ENCODE measurements around the gene MLXIPL.
A peak's percentile ranks its signal among the peaks of the same experiment; 100 is the strongest.

MLXIPL gene

GRCh38 chr7:73577627-73578341 is 46.5 kb downstream of the MLXIPL start:
- peak overlapping the region; percentile 80 for H3K23ac ChIP-seq (ENCODE audit: low read length)
- H2BK120ac ChIP-seq (ENCODE audit: low read depth, low read length) = no peak overlapping the region
- H2AK5ac ChIP-seq (ENCODE audit: low read length) = peak overlapping the region; percentile 14
- H3K4me2 ChIP-seq (ENCODE audit: low read length) = peak overlapping the region; percentile 81
- H3K36me3 ChIP-seq (ENCODE audit: control insufficient read depth, insufficient read depth, low read length) = peaks cover 8% of the 10 kb centered on the region
- no peak for DNase-seq
- peaks cover 8% of the 10 kb centered on the region for H3K79me2 ChIP-seq (ENCODE audit: control insufficient read depth, insufficient read depth, low read length)
- peak overlapping the region; percentile 29 for H3K27ac ChIP-seq (ENCODE audit: low read depth, low read length)
- no peak overlapping the region for H2BK15ac ChIP-seq (replicated peaks; ENCODE audit: low read depth)
- peaks cover 3% of the 10 kb centered on the region for H3K4me1 ChIP-seq (ENCODE audit: control insufficient read depth, low read depth, low read length)
- H3K9ac ChIP-seq (ENCODE audit: low read length) = peak overlapping the region; percentile 98
- H3K56ac ChIP-seq (ENCODE audit: low read length) = peak overlapping the region; percentile 95
- H4K8ac ChIP-seq (ENCODE audit: low read depth, low read length) = no peak overlapping the region
- H3K4ac ChIP-seq (ENCODE audit: low read depth, low read length) = peak overlapping the region; percentile 56
- peak overlapping the region; percentile 84 for H3K4me3 ChIP-seq (ENCODE audit: low read length)
- no peak overlapping the region for H4K5ac ChIP-seq (ENCODE audit: low read length)
- no peak overlapping the region for H2BK5ac ChIP-seq (ENCODE audit: low read length)
- peaks cover 10% of the 10 kb centered on the region for H3K79me1 ChIP-seq (ENCODE audit: low read length)
- WGBS (ENCODE audit: extremely low coverage, insufficient coverage, low lambda C conversion rate) = no CpG with 5 or more reads among the region's 32 CpGs
- peak overlapping the region; percentile 81 for H3K18ac ChIP-seq (ENCODE audit: low read length)
- H3K27me3 ChIP-seq (ENCODE audit: insufficient read depth, low read length, poor library complexity) = no peaks in the 10 kb centered on the region

GRCh38 chr7:73573791-73574190 is 50.5 kb downstream of the MLXIPL start:
- peaks cover 8% of the 10 kb centered on the region for H3K79me2 ChIP-seq (ENCODE audit: control insufficient read depth, insufficient read depth, low read length)
- H3K9ac ChIP-seq (ENCODE audit: low read length) = no peak overlapping the region
- no peak overlapping the region for H4K8ac ChIP-seq (ENCODE audit: low read depth, low read length)
- no peaks in the 10 kb centered on the region for H3K27me3 ChIP-seq (ENCODE audit: insufficient read depth, low read length, poor library complexity)
- H3K36me3 ChIP-seq (ENCODE audit: control insufficient read depth, insufficient read depth, low read length) = peaks cover 16% of the 10 kb centered on the region
- no peak for DNase-seq
- H2BK120ac ChIP-seq (ENCODE audit: low read depth, low read length) = no peak overlapping the region
- no peak overlapping the region for H3K4ac ChIP-seq (ENCODE audit: low read depth, low read length)
- no peak overlapping the region for H2BK15ac ChIP-seq (replicated peaks; ENCODE audit: low read depth)
- H3K56ac ChIP-seq (ENCODE audit: low read length) = no peak overlapping the region
- peaks cover 10% of the 10 kb centered on the region for H3K79me1 ChIP-seq (ENCODE audit: low read length)
- H2AK5ac ChIP-seq (ENCODE audit: low read length) = no peak overlapping the region
- no peak overlapping the region for H3K4me3 ChIP-seq (ENCODE audit: low read length)
- H3K27ac ChIP-seq (ENCODE audit: low read depth, low read length) = peak overlapping the region; percentile 38
- H3K4me2 ChIP-seq (ENCODE audit: low read length) = no peak overlapping the region
- no peak overlapping the region for H4K5ac ChIP-seq (ENCODE audit: low read length)
- no peak overlapping the region for H3K23ac ChIP-seq (ENCODE audit: low read length)
- H3K18ac ChIP-seq (ENCODE audit: low read length) = no peak overlapping the region
- no peaks in the 10 kb centered on the region for H3K4me1 ChIP-seq (ENCODE audit: control insufficient read depth, low read depth, low read length)
- no CpG with 5 or more reads among the region's 11 CpGs for WGBS (ENCODE audit: extremely low coverage, insufficient coverage, low lambda C conversion rate)
- no peak overlapping the region for H2BK5ac ChIP-seq (ENCODE audit: low read length)

- no peaks in the 10 kb centered on the region for H3K27me3 ChIP-seq (ENCODE audit: insufficient read depth, low read length, poor library complexity)
- no peak overlapping the region for H3K9ac ChIP-seq (ENCODE audit: low read length)
- no peak overlapping the region for H4K5ac ChIP-seq (ENCODE audit: low read length)
- no peak overlapping the region for H3K4ac ChIP-seq (ENCODE audit: low read depth, low read length)
- no peak overlapping the region for H3K4me2 ChIP-seq (ENCODE audit: low read length)
- H3K4me3 ChIP-seq (ENCODE audit: low read length) = no peak overlapping the region
- H3K4me1 ChIP-seq (ENCODE audit: control insufficient read depth, low read depth, low read length) = no peaks in the 10 kb centered on the region
- no peak overlapping the region for H4K8ac ChIP-seq (ENCODE audit: low read depth, low read length)
- H3K18ac ChIP-seq (ENCODE audit: low read length) = no peak overlapping the region
- no peak overlapping the region for H2BK120ac ChIP-seq (ENCODE audit: low read depth, low read length)
- H2BK5ac ChIP-seq (ENCODE audit: low read length) = no peak overlapping the region
- H2BK15ac ChIP-seq (replicated peaks; ENCODE audit: low read depth) = no peak overlapping the region
- no peak overlapping the region for H3K27ac ChIP-seq (ENCODE audit: low read depth, low read length)
- peaks cover 16% of the 10 kb centered on the region for H3K36me3 ChIP-seq (ENCODE audit: control insufficient read depth, insufficient read depth, low read length)
- DNase-seq = no peak
- H3K23ac ChIP-seq (ENCODE audit: low read length) = no peak overlapping the region
- WGBS (ENCODE audit: extremely low coverage, insufficient coverage, low lambda C conversion rate) = no CpG with 5 or more reads among the region's 9 CpGs
- H3K79me2 ChIP-seq (ENCODE audit: control insufficient read depth, insufficient read depth, low read length) = peaks cover 8% of the 10 kb centered on the region
- no peak overlapping the region for H3K56ac ChIP-seq (ENCODE audit: low read length)
- H3K79me1 ChIP-seq (ENCODE audit: low read length) = peaks cover 10% of the 10 kb centered on the region
- no peak overlapping the region for H2AK5ac ChIP-seq (ENCODE audit: low read length)
Measured at GRCh38 chr7:73573276-73573675, 51.0 kb downstream of the MLXIPL start.

- H3K23ac ChIP-seq (ENCODE audit: low read length) = no peak overlapping the region
- H3K4me3 ChIP-seq (ENCODE audit: low read length) = no peak overlapping the region
- no peak overlapping the region for H3K18ac ChIP-seq (ENCODE audit: low read length)
- H4K5ac ChIP-seq (ENCODE audit: low read length) = no peak overlapping the region
- no peak overlapping the region for H2BK15ac ChIP-seq (replicated peaks; ENCODE audit: low read depth)
- H3K9ac ChIP-seq (ENCODE audit: low read length) = no peak overlapping the region
- no peak overlapping the region for H3K4me2 ChIP-seq (ENCODE audit: low read length)
- no peak overlapping the region for H3K27ac ChIP-seq (ENCODE audit: low read depth, low read length)
- peaks cover 5% of the 10 kb centered on the region for H3K79me2 ChIP-seq (ENCODE audit: control insufficient read depth, insufficient read depth, low read length)
- DNase-seq = no peak
- H2AK5ac ChIP-seq (ENCODE audit: low read length) = no peak overlapping the region
- peaks cover 8% of the 10 kb centered on the region for H3K79me1 ChIP-seq (ENCODE audit: low read length)
- H2BK120ac ChIP-seq (ENCODE audit: low read depth, low read length) = no peak overlapping the region
- peaks cover 16% of the 10 kb centered on the region for H3K36me3 ChIP-seq (ENCODE audit: control insufficient read depth, insufficient read depth, low read length)
- H3K56ac ChIP-seq (ENCODE audit: low read length) = no peak overlapping the region
- no peak overlapping the region for H4K8ac ChIP-seq (ENCODE audit: low read depth, low read length)
- no CpG with 5 or more reads among the region's 6 CpGs for WGBS (ENCODE audit: extremely low coverage, insufficient coverage, low lambda C conversion rate)
- H2BK5ac ChIP-seq (ENCODE audit: low read length) = no peak overlapping the region
- no peak overlapping the region for H3K4ac ChIP-seq (ENCODE audit: low read depth, low read length)
- no peaks in the 10 kb centered on the region for H3K4me1 ChIP-seq (ENCODE audit: control insufficient read depth, low read depth, low read length)
- no peaks in the 10 kb centered on the region for H3K27me3 ChIP-seq (ENCODE audit: insufficient read depth, low read length, poor library complexity)
Measured at GRCh38 chr7:73572767-73573186, 51.5 kb downstream of the MLXIPL start.

GRCh38 chr7:73570977-73571376 is 53.3 kb downstream of the MLXIPL start:
- no CpG with 5 or more reads among the region's 10 CpGs for WGBS (ENCODE audit: extremely low coverage, insufficient coverage, low lambda C conversion rate)
- Histone ChIP-seq H3K36me3 (ENCODE audit: control insufficient read depth, insufficient read depth, low read length) (peaks cover 16% of the 10 kb centered on the region), H3K27ac (ENCODE audit: low read depth, low read length) (no peak overlapping the region), H3K56ac (ENCODE audit: low read length) (no peak overlapping the region), H2BK120ac (ENCODE audit: low read depth, low read length) (no peak overlapping the region), H3K79me2 (ENCODE audit: control insufficient read depth, insufficient read depth, low read length) (no peaks in the 10 kb centered on the region), H2BK15ac (replicated peaks; ENCODE audit: low read depth) (no peak overlapping the region), H2AK5ac (ENCODE audit: low read length) (no peak overlapping the region), H3K4me3 (ENCODE audit: low read length) (no peak overlapping the region), H3K4me2 (ENCODE audit: low read length) (no peak overlapping the region), H3K79me1 (ENCODE audit: low read length) (peaks cover 4% of the 10 kb centered on the region), H3K4me1 (ENCODE audit: control insufficient read depth, low read depth, low read length) (no peaks in the 10 kb centered on the region), H4K5ac (ENCODE audit: low read length) (no peak overlapping the region), H3K27me3 (ENCODE audit: insufficient read depth, low read length, poor library complexity) (no peaks in the 10 kb centered on the region), H3K23ac (ENCODE audit: low read length) (no peak overlapping the region), H2BK5ac (ENCODE audit: low read length) (no peak overlapping the region), H3K4ac (ENCODE audit: low read depth, low read length) (no peak overlapping the region), H4K8ac (ENCODE audit: low read depth, low read length) (no peak overlapping the region), H3K9ac (ENCODE audit: low read length) (no peak overlapping the region), H3K18ac (ENCODE audit: low read length) (no peak overlapping the region)
- no peak for DNase-seq

GRCh38 chr7:73570521-73570920 is 53.8 kb downstream of the MLXIPL start:
- Histone ChIP-seq H3K23ac (ENCODE audit: low read length) (no peak overlapping the region), H3K4me1 (ENCODE audit: control insufficient read depth, low read depth, low read length) (no peaks in the 10 kb centered on the region), H3K79me2 (ENCODE audit: control insufficient read depth, insufficient read depth, low read length) (no peaks in the 10 kb centered on the region), H3K18ac (ENCODE audit: low read length) (no peak overlapping the region), H2AK5ac (ENCODE audit: low read length) (no peak overlapping the region), H2BK120ac (ENCODE audit: low read depth, low read length) (no peak overlapping the region), H4K5ac (ENCODE audit: low read length) (no peak overlapping the region), H3K9ac (ENCODE audit: low read length) (no peak overlapping the region), H4K8ac (ENCODE audit: low read depth, low read length) (no peak overlapping the region), H3K4ac (ENCODE audit: low read depth, low read length) (no peak overlapping the region), H3K4me3 (ENCODE audit: low read length) (no peak overlapping the region), H3K79me1 (ENCODE audit: low read length) (peaks cover 4% of the 10 kb centered on the region), H3K4me2 (ENCODE audit: low read length) (no peak overlapping the region), H2BK5ac (ENCODE audit: low read length) (no peak overlapping the region), H3K27me3 (ENCODE audit: insufficient read depth, low read length, poor library complexity) (no peaks in the 10 kb centered on the region), H3K27ac (ENCODE audit: low read depth, low read length) (no peak overlapping the region), H2BK15ac (replicated peaks; ENCODE audit: low read depth) (no peak overlapping the region), H3K36me3 (ENCODE audit: control insufficient read depth, insufficient read depth, low read length) (peaks cover 16% of the 10 kb centered on the region), H3K56ac (ENCODE audit: low read length) (no peak overlapping the region)
- DNase-seq = no peak
- no CpG with 5 or more reads among the region's 22 CpGs for WGBS (ENCODE audit: extremely low coverage, insufficient coverage, low lambda C conversion rate)
